ENCODE measurements around the gene COL16A1. TPM values are rescaled to one million over a fixed set of nuclear protein-coding genes. Genes with fewer than 3 reads are reported as not detected.

COL16A1 gene
- total and polyA plus RNA-seq, 2 of the 13 experiments (the other 11 are each of a cell fraction or from before 2014, with no cell fraction given) = 4.3 to 12.2 TPM

DNA sequence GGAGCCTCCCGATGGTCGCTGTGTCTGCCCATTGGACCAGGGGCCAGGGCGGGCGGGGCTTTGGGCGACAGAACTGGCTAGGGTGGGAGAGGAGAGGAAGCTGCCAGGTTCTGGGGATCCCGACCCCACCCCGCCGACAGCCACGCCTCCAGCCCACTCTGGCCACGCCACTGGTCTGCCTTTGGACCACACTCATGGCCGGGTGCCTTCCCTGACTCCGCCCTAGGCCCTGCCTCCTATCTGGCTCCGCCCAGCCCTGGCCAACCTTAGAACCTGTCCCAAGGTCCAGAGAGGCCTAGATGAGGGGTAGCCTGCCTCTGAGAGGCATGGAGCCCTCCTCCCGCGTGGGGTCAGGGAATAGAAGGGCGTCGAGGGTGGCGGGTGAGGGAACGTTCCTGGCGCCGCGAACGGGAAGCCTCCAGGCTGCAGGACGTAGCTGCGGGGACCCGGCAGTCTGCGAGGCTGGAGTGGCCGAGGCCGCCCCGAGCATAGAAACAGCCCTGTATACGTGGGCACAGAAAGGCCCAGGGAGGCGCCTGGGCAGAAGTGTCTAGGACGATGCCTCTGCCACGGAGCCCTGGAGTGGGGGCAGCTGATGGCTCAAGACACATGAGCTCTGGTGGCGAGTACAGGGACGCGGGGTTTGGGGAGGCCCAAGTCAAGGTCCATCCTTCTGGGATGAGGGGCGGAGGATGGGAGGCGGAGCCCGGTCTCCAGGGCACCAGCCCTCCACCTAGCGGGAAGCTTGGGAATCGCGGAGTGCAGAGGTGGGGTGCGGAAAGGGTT is 11.5 kb upstream of the COL16A1 start (continued):
- TF ChIP-seq EP300 (IDR thresholded peaks at IDR 0.05; ENCODE audit: low read depth in 2 of 2, low read length in 2 of 2) = peak; percentile 11 to 35; a peak in 1 of 4 replicates
- TF ChIP-seq EP300 (CRISPR knock-in tag; IDR thresholded peaks at IDR 0.05; ENCODE audit: borderline replicate concordance) = no peak; the same call in 1 of the 2 replicates
- no peak; the same call in 1 of the 2 replicates for TF ChIP-seq THAP7 (CRISPR knock-in tag; IDR thresholded peaks at IDR 0.05)
- peak; percentile 45; the same call in 1 of the 2 replicates for TF ChIP-seq ATF1 (CRISPR knock-in tag; IDR thresholded peaks at IDR 0.05)
- TF ChIP-seq ZNF180 (CRISPR knock-in tag; IDR thresholded peaks at IDR 0.05; ENCODE audit: borderline replicate concordance, low read depth) = no peak
- TF ChIP-seq ZGPAT (CRISPR knock-in tag; IDR thresholded peaks at IDR 0.05) = peak; percentile 51; the same call in 1 of the 2 replicates
- TF ChIP-seq, protein P1, sequence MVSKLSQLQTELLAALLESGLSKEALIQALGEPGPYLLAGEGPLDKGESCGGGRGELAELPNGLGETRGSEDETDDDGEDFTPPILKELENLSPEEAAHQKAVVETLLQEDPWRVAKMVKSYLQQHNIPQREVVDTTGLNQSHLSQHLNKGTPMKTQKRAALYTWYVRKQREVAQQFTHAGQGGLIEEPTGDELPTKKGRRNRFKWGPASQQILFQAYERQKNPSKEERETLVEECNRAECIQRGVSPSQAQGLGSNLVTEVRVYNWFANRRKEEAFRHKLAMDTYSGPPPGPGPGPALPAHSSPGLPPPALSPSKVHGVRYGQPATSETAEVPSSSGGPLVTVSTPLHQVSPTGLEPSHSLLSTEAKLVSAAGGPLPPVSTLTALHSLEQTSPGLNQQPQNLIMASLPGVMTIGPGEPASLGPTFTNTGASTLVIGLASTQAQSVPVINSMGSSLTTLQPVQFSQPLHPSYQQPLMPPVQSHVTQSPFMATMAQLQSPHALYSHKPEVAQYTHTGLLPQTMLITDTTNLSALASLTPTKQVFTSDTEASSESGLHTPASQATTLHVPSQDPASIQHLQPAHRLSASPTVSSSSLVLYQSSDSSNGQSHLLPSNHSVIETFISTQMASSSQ (IDR thresholded peaks at IDR 0.05; ENCODE audit: low read depth) = no peak
- TF ChIP-seq, protein P1 (CRISPR knock-in tag; IDR thresholded peaks at IDR 0.05; ENCODE audit: borderline replicate concordance) = peak; percentile 63; the same call in 1 of the 2 replicates
- no peak for TF ChIP-seq SRY (CRISPR knock-in tag; IDR thresholded peaks at IDR 0.05)
- TF ChIP-seq ZNF24 (IDR thresholded peaks at IDR 0.05) = no peak
- TF ChIP-seq ZNF207 (IDR thresholded peaks at IDR 0.05; ENCODE audit: borderline replicate concordance) = no peak
- TF ChIP-seq E2F1 (CRISPR knock-in tag; IDR thresholded peaks at IDR 0.05) = peak; percentile 75; the same call in 1 of the 2 replicates
- 0 out of 2 replicates have a peak, but pooled peaks have one; percentile 20 for TF ChIP-seq PCBP1 (IDR thresholded peaks at IDR 0.05; ENCODE audit: borderline replicate concordance, low read depth, low read length)
- peak; percentile 70; the same call in 1 of the 2 replicates for TF ChIP-seq ZKSCAN8 (CRISPR knock-in tag; IDR thresholded peaks at IDR 0.05; ENCODE audit: borderline replicate concordance)
- TF ChIP-seq, protein P2, sequence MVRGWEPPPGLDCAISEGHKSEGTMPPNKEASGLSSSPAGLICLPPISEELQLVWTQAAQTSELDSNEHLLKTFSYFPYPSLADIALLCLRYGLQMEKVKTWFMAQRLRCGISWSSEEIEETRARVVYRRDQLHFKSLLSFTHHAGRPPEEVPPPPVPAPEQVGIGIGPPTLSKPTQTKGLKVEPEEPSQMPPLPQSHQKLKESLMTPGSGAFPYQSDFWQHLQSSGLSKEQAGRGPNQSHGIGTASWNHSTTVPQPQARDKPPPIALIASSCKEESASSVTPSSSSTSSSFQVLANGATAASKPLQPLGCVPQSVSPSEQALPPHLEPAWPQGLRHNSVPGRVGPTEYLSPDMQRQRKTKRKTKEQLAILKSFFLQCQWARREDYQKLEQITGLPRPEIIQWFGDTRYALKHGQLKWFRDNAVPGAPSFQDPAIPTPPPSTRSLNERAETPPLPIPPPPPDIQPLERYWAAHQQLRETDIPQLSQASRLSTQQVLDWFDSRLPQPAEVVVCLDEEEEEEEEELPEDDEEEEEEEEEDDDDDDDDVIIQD (CRISPR knock-in tag; IDR thresholded peaks at IDR 0.05; ENCODE audit: low read depth) = peak; percentile 75; the same call in 1 of the 2 replicates
- TF ChIP-seq POLR2AphosphoS2 (IDR thresholded peaks at IDR 0.05; ENCODE audit: low read depth, low read length) = no peak
- TF ChIP-seq ETV6 (CRISPR knock-in tag; conservative IDR thresholded peaks at IDR 0.05) = peak; percentile 40; the same call in 1 of the 2 replicates
- no peak for TF ChIP-seq CENPX (CRISPR knock-in tag; IDR thresholded peaks at IDR 0.05)
- TF ChIP-seq ZC3H13 (CRISPR knock-in tag; IDR thresholded peaks at IDR 0.05) = no peak
